Right forelimb (tissue), 1 donor: ENCODE results near the gene IL4.

Source experiments
- DNase-seq: peaks from one replicate; pipeline ENCODE4 v3.0.0-alpha.2; 2018

The IL4 gene

GRCh38 chr5:132704875-132705274, 31.1 kb downstream of the IL4 start:
- DNase-seq = no peak

- no peak for DNase-seq
Measured at GRCh38 chr5:132708645-132709044, 34.9 kb downstream of the IL4 start.

GRCh38 chr5:132714456-132715307, 40.9 kb downstream of the IL4 start:
- DNase-seq = no peak

- no peak for DNase-seq
Measured at GRCh38 chr5:132718544-132719312, 44.9 kb downstream of the IL4 start.

GRCh38 chr5:132725745-132726144, 52.0 kb downstream of the IL4 start:
- no peak for DNase-seq

GRCh38 chr5:132729896-132730295, 56.1 kb downstream of the IL4 start:
- no peak for DNase-seq
